HEK293T (cell line): ENCODE data around the gene BPTF.
"Not testable (repeated sequence)": the region's sequence is repeated elsewhere in the genome, so short reads cannot be mapped to it uniquely, and the experiment has no call there.

Source experiments
- BHLHE40 ChIP-seq: fragments of 450-650 bp; IDR thresholded peaks from 2 replicates; pipeline ENCODE4 v1.6.1; 2016; ENCODE audit warnings: mild to moderate bottlenecking, moderate library complexity, borderline replicate concordance
- ELF4 ChIP-seq: fragments of 450-650 bp; IDR thresholded peaks from 2 replicates; pipeline ENCODE4 v1.6.1; 2017; ENCODE audit warnings: antibody characterized with exemption
- FOXK2 ChIP-seq: fragments of 450-650 bp; IDR thresholded peaks from 2 replicates; pipeline ENCODE4 v1.6.1; 2016; ENCODE audit warnings: mild to moderate bottlenecking
- FOXM1 ChIP-seq: fragments of 450-650 bp; IDR thresholded peaks from 2 replicates; pipeline ENCODE4 v1.6.1; 2017; ENCODE audit warnings: mild to moderate bottlenecking, borderline replicate concordance
- LEF1 ChIP-seq: fragments of 450-650 bp; IDR thresholded peaks from 2 replicates; pipeline ENCODE4 v1.6.1; 2017; ENCODE audit warnings: mild to moderate bottlenecking, borderline replicate concordance
- NFRKB ChIP-seq: fragments of 450-650 bp; IDR thresholded peaks from 2 replicates; pipeline ENCODE4 v1.6.1; 2016; ENCODE audit warnings: mild to moderate bottlenecking, moderate library complexity
- SP1 ChIP-seq: fragments of 450-650 bp; IDR thresholded peaks from 2 replicates; pipeline ENCODE4 v1.6.1; 2017
- TARDBP ChIP-seq: fragments of 450-650 bp; IDR thresholded peaks from 2 replicates; pipeline ENCODE4 v1.6.1; 2016
- TF ChIP-seq, protein P1 (sequence below): fragments of 450-650 bp; IDR thresholded peaks from 2 replicates; pipeline ENCODE4 v1.6.1; 2016

DNA sequence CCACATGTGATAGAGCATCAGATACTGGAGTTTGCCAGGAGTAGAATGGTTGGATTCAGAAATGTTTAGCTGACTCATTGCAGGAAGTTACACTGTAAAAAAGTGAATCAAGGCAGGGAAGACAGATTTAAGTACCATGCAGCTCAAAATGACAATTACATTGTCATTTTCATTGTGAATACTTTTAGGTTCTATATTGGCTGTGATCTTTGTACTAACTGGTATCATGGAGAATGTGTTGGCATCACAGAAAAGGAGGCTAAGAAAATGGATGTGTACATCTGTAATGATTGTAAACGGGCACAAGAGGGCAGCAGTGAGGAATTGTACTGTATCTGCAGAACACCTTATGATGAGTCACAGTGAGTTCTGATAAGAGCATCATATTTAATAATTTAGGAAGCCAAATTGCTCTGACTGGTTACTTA, 137.9 kb downstream of the BPTF start:
- TF ChIP-seq TARDBP, SP1, BHLHE40, FOXK2, FOXM1, ELF4, LEF1, NFRKB: not testable (repeated sequence)
- TF ChIP-seq, protein P1, sequence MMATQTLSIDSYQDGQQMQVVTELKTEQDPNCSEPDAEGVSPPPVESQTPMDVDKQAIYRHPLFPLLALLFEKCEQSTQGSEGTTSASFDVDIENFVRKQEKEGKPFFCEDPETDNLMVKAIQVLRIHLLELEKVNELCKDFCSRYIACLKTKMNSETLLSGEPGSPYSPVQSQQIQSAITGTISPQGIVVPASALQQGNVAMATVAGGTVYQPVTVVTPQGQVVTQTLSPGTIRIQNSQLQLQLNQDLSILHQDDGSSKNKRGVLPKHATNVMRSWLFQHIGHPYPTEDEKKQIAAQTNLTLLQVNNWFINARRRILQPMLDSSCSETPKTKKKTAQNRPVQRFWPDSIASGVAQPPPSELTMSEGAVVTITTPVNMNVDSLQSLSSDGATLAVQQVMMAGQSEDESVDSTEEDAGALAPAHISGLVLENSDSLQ = not testable (repeated sequence)
